Tongue (tissue), 2 donors: Measurements from ENCODE around the gene FRMD1. TPM values are rescaled to one million over a fixed set of nuclear protein-coding genes. Genes with fewer than 3 reads are reported as not detected.

ENCODE experiments used
- DNase-seq: peaks from one replicate; pipeline ENCODE4 v3.0.0-alpha.2; 2015
- total RNA-seq: library from RNA; depleted of rRNA; stranded (reverse); fragments of >200 nt; gene quantifications from one replicate; pipeline ENCODE4 v1.2.3, GENCODE V29; 2014

The FRMD1 gene
- total RNA-seq, 1 donor from 2014 or later, result 0.41 TPM

- DNase-seq, result no peak
Measured at GRCh38 chr6:168110437-168110836, 31.4 kb upstream of the FRMD1 start.

- DNase-seq, result no peak
Measured at GRCh38 chr6:168109171-168109570, 30.2 kb upstream of the FRMD1 start.

DNA sequence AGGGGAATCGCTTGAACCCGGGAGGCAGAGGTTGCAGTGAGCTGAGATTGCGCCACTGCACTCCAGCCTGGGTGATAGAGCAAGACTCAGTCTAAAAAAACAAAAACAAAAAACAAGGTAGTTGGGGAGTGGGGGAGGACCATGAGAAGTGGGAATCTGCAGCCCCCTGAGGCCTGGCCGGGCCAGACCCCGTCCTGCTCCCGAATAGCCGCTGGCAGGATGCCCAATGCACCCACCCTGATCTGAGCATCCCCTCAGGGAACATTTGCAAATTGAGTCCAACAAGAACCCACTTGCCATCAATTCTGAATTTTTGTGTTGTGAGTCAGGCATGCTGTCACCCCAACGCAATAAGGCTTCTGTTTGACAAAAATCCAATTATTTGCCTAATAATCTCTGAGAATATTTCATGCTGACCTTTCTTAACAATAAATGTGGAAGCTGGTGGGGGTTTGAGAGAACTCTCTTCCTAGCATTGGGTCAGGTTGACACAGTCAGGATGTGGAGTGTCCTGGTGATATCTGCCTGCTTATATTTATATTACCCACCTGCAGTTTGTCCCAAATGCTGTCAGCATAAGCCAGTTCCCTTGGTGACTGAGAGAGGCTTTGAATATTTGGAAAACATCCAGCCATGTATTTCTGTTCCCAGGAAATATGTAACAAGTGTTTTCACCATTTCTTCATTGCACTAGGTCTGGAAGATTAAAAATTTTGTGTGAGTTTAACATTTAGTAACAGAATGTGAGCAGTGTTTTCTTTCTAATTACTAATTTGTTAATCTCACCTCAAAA is 28.4 kb upstream of the FRMD1 start:
- DNase-seq, result peak; percentile 70

GRCh38 chr6:168106633-168107005 is 27.6 kb upstream of the FRMD1 start:
- DNase-seq, result no peak

GRCh38 chr6:168105813-168106632 is 27.0 kb upstream of the FRMD1 start:
- DNase-seq, result no peak

- DNase-seq, result no peak
Measured at GRCh38 chr6:168104636-168105035, 25.6 kb upstream of the FRMD1 start.

DNA sequence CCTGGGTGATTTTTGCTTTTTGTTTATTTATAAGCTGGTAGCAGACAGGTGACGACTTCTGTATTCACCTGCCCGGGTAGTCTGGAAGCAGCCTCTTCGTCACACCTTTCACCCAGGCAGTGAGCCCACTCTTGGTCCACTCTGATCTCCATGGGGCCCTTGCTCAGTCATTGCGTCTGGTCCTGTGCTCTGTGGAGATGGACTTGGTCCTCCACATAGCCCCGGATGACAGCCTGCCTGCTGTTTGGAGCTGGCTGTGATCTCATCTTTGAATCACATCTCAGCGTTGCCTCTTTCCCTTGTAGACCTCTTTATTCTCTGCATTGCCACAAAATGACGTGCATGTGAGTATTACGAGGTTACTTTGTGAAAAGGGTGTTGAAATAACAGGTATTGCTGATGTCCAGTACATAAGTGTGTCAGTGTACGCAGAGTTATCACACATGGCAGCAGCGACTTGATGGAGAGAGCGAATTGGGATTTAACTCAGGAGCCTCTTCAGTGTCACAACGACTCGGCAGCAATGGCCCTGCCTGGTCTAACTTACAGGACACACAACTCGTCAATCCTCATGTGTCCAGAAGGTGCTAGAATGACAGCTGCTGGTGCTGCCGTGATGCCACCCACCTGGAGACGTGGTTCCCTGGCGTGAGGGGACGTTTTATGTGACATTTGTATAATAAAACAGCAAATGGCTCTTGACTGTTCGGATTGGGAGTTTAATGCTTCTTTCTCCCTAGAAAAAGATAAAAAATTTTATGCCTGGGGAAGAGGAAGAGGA is 24.2 kb upstream of the FRMD1 start:
- DNase-seq, result no peak

- DNase-seq, result no peak
Measured at GRCh38 chr6:168102315-168102985, 23.4 kb upstream of the FRMD1 start.

DNA sequence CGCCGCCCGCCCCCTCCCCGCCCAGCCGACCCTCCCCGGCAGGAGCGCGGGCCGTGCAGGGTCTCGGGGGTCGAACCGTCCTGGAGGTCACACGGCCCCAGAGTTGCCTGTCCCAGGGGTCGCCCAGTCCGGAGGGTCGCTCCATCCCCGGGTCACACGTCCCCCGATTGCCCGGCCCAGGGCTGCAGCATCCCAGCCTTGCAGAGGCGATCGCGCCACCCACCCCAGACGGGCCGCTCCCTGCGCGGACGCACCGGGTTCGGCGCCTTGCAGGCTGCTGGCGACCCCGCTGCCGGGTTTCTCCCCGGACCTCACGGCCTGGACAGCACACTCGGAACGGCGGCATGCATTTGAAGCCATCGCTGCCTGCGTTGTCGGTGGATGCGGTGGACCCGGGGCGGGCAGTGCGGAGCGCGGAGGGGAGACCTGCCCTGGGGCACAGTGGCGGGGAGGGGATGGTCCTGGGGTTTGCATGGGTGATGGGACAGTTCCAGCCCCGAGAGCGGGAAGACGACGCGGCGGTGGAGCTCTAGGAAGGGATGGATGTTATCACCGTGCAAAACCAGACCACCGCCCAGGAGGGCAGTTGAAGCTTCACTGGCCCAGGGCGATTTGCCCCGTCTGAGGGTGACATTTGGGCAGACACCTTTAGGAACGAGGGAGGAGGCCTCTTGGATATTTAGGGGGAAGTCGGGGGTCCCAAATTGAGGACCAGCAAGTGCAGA is 22.7 kb upstream of the FRMD1 start:
- DNase-seq, result no peak

- no peak for DNase-seq
Measured at GRCh38 chr6:168100803-168101589, 22.0 kb upstream of the FRMD1 start.

- DNase-seq, result no peak
Measured at GRCh38 chr6:168100011-168100802, 21.2 kb upstream of the FRMD1 start.

- DNase-seq, result no peak
Measured at GRCh38 chr6:168099201-168100010, 20.4 kb upstream of the FRMD1 start.

GRCh38 chr6:168098431-168098861 is 19.4 kb upstream of the FRMD1 start:
- DNase-seq, result no peak

DNA sequence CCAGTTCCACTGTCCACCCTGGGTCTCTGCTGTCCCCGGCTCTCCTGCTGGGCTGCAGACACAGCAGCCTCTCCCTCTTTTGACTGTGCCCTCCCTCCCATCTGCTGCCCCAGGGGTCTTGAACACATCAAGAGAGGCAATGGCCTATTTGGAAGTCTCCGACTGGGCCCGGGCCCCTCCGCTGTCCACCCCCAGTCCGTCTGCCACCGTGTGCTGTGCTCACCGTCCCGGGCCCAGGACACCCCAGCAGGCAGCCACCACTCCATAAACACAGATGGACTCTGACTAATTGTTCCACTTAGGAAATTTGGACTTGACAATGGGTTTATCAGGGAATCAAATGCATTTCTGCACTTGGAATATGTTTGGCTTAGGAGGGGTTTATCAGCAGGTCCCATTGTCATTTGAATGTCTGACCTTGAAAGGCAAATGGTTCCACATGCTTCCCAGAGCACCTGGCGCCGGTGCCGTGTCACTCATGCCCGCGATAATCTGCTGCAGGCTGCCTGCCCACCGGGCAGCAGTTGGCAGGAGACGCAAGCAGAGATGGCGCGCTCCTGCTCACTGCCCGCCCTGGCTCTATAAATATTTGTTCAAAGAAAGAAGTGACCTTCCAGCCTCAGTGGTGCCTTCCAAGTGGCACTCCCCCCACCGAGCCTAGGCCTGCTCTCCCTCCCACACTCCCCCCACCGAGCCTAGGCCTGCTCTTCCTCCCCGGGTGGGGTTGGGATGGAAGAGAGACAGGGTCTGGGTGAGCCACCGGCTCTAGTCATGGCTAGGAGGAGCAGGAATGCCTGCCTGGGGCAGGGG is 18.8 kb upstream of the FRMD1 start:
- DNase-seq, result no peak

- no peak for DNase-seq
Measured at GRCh38 chr6:168097221-168097620, 18.2 kb upstream of the FRMD1 start.

DNA sequence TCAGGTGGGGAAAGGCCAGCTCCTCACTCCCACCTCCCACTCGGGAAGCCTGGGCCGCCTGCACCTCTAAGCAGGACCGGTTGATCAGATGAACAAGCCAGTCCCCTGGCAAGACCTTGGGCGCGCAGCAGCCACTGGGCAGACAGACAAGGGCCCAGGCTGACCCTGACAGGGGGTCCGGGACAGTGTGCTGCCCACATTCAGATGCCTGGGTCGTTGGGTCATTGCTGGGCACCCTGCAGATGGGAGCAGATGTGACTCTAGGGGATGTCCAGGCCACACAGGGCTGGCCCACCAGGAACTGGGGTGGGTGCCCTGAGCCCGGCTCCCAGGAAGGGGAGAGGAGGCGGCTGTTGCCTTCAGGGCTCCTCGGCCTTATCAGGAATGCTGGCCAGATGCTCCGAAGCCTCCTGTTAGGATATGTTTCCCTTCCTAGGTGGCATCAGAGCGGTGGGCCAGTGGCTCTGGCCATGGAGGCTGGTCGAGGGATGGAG is 17.3 kb upstream of the FRMD1 start:
- no peak for DNase-seq

DNA sequence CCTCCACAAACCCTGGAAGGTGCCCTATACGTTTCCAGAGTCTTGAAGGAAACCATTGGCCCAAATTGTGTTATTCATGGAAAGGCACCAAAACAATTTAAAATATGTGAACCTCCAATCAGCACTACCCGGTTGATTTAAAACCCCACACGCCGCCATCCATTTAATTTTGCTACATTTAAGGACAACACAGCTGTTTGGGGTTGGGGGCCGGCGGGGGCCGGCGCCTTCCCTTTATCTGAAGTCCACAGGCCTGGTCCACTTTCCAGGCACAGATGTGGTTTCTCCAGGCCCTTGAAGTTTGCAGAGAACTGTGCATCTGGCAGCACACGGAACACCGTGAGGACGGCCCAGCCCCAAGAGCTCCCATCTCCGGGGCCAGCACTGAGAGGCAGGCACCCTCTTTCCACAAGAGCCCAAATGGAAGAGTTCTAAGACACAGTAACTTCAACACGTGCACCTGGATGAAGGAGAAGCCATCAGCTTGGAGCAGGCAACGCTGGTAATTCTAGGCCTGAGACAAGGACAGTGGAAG is 16.8 kb upstream of the FRMD1 start:
- no peak for DNase-seq
